Osteocyte (in vitro differentiated cells): ENCODE results near the gene SMKR1. TPM values are rescaled to one million over a fixed set of nuclear protein-coding genes. Genes with fewer than 3 reads are reported as not detected.

Source experiments
- DNase-seq: peaks from one replicate; pipeline ENCODE4 v3.0.0; 2021; ENCODE audit warnings: mixed read lengths; ENCODE audit not compliant: unreplicated experiment; ENCODE audit errors: extremely low spot score
- H3K27ac Mint-ChIP-seq: one replicate; pipeline ENCODE4 v1.8.0; 2021; ENCODE audit warnings: mild to moderate bottlenecking, mixed read lengths; ENCODE audit not compliant: unreplicated experiment
- H3K27me3 Mint-ChIP-seq: one replicate; pipeline ENCODE4 v1.8.0; 2021; ENCODE audit warnings: mixed read lengths; ENCODE audit not compliant: unreplicated experiment
- H3K36me3 Mint-ChIP-seq: one replicate; pipeline ENCODE4 v1.8.0; 2021; ENCODE audit warnings: mixed read lengths; ENCODE audit not compliant: unreplicated experiment
- H3K4me1 Mint-ChIP-seq: one replicate; pipeline ENCODE4 v1.8.0; 2021; ENCODE audit warnings: mixed read lengths; ENCODE audit not compliant: unreplicated experiment
- H3K4me3 Mint-ChIP-seq: one replicate; pipeline ENCODE4 v1.8.0; 2021; ENCODE audit warnings: mild to moderate bottlenecking, moderate library complexity, mixed read lengths; ENCODE audit not compliant: unreplicated experiment
- H3K9me3 Mint-ChIP-seq: one replicate; pipeline ENCODE4 v1.8.0; 2021; ENCODE audit warnings: mixed read lengths; ENCODE audit not compliant: unreplicated experiment
- long read RNA-seq: library from polyadenylated mRNA; unstranded; transcript quantifications from one replicate; pipeline ENCODE4 v2.0.0, GENCODE V29; 2021
- total RNA-seq: library from RNA; stranded (reverse); gene quantifications from 2 replicates; pipeline ENCODE4 v1.2.1, GENCODE V29; 2021
- TF ChIP-seq, protein P1 (sequence below): fragments of 200-600 bp; sonication (generic); IDR thresholded peaks from 2 replicates; pipeline ENCODE4 v1.5.0; 2021; ENCODE audit warnings: antibody characterized with exemption, mild to moderate bottlenecking, moderate library complexity

Gene SMKR1
- not detected in 2 replicates for total RNA-seq
- long read RNA-seq, result 0 reads

DNA sequence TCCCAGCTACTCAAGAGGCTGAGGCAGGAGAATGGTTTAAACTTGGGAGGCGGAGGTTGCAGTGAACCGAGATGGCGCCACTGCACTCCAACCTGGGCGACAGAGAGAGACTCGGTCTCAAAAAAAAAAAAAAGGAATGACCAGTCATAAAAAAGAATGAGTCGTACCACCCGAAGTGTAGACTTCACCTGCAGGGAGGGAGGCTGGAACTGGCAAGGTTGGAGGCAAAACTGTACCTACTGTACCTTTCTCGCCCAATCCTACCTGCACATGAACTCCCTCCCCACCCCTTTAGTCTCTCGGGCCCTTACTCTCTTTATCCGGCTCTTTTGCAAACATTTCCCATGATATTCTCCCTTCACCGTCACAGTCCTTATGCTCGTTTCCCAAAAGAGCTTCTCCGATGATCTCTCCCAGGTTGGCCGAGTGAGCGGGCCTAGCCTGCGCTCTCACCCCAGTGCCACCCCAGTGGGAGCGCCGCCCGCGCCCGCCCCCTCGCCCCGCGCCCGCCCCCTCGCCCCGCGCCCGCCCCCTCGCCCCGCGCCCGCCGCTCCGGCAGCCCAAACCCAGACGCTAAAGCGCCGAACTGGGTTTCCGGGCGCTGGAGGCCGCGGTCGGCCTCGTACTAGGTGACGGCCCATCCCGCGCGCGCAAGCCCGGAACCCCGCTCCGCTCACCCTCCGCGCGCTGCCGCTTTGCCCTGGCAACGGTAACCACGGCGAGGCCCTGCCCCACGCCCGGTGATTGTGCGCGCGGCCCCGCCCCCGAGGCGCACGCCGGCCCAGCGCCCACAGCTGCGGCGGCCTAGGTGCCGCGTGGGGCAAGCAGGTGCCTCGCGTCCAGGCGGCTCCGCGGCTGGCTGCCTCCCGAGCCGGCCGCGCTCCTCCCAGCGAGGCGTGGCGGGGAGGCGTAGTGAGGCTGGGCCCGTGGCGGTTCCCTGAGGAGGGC lies at the start of gene SMKR1:
Gene SMKR1, plus strand, starts transcription at position 772 of the 948 bp plus-strand sequence. CDS start 294 bp downstream, outside the sequence.
- peak; percentile 88 for DNase-seq
- H3K27me3 Mint-ChIP-seq, result peaks cover 14% of the 10 kb centered on the region
- H3K27ac Mint-ChIP-seq, result no peak within 1 kb of the TSS

DNA sequence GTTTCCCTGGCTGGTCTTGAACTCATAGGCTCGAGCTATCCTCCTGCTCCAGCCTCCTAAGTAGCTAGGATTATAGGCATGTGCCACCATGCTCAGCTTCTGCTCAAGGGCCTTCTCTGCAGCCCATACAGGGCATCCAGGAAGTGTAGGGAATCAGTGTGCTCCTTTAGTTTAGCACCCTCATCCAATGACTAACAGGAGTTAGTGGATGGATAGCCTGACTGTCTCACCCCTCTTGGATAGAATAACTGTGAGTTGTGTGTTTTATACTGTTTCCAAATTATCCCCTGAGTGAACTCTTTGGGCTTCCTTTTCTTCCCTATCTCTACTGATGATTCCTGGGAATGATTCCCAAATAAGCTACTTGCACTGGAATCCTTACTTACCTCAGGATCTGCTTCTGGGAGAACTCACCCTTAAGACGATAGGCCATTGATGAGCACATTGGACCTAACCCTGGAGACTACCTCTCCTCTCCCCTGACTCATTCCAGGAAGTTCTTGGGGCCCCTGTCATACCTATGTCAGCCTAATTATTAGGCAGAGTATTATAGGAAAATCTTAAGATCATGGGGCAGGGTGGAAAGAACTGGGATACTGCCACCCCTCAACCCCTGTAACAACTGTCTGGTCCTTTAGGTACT lies 49.6 kb upstream of the SMKR1 start:
- TF ChIP-seq, protein P1, sequence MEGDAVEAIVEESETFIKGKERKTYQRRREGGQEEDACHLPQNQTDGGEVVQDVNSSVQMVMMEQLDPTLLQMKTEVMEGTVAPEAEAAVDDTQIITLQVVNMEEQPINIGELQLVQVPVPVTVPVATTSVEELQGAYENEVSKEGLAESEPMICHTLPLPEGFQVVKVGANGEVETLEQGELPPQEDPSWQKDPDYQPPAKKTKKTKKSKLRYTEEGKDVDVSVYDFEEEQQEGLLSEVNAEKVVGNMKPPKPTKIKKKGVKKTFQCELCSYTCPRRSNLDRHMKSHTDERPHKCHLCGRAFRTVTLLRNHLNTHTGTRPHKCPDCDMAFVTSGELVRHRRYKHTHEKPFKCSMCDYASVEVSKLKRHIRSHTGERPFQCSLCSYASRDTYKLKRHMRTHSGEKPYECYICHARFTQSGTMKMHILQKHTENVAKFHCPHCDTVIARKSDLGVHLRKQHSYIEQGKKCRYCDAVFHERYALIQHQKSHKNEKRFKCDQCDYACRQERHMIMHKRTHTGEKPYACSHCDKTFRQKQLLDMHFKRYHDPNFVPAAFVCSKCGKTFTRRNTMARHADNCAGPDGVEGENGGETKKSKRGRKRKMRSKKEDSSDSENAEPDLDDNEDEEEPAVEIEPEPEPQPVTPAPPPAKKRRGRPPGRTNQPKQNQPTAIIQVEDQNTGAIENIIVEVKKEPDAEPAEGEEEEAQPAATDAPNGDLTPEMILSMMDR, result no peak
- Mint-ChIP-seq H3K27ac (no peak overlapping the region), H3K9me3 (peaks cover 13% of the 10 kb centered on the region), H3K27me3 (no peaks in the 10 kb centered on the region), H3K36me3 (peaks cover 8% of the 10 kb centered on the region), H3K4me1 (no peaks in the 10 kb centered on the region), H3K4me3 (no peak overlapping the region)
- no peak for DNase-seq

More for the DNA sequence above, at the start of gene SMKR1:
- Mint-ChIP-seq H3K4me1 (peaks cover 6% of the 10 kb centered on the region), H3K9me3 (no peaks in the 10 kb centered on the region), H3K36me3 (no peaks in the 10 kb centered on the region), H3K4me3 (peak within 1 kb of the TSS; percentile 70)
- TF ChIP-seq, protein P1, result no peak

DNA sequence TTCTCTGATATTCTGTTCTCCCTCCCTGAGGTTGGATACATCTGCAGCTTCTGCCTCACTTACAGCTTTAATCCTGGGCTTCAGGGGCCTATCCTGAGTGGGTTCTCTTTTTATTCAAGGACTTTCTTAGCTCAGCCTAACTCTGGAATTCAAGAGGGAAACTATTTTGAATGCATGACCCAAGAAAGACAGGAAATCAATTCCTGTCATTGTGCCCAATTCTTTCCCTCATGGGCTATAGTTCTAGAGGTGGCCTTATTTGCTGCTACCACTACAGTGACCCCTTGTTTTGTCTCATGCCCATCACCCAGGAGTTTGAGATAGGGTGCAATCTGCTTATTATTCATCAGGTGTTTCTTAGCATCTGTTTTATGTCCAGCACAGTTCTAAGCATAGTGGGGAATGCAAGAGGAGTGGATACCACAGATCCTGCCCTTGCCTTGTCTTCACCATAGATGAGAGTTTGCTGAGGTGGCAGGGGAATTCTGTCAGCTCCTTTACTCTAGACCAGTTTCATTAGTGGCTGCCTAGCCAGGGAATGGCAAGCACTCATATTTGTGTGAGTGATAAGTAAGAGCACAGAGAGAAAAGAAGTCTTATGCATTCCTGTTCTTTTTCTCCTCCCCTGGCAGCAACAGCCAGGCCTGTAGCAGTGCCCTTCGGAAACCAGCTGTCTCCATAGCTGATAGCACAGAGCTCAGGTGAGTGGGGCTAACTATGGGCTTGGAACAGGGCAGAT lies 48.7 kb upstream of the SMKR1 start:
- TF ChIP-seq, protein P1, result no peak
- H3K4me1 Mint-ChIP-seq, result no peaks in the 10 kb centered on the region
- H3K9me3 Mint-ChIP-seq, result peaks cover 11% of the 10 kb centered on the region
- H3K4me3 Mint-ChIP-seq, result no peak overlapping the region
- no peak for DNase-seq
- H3K36me3 Mint-ChIP-seq, result peaks cover 7% of the 10 kb centered on the region
- no peaks in the 10 kb centered on the region for H3K27me3 Mint-ChIP-seq
- H3K27ac Mint-ChIP-seq, result no peak overlapping the region

DNA sequence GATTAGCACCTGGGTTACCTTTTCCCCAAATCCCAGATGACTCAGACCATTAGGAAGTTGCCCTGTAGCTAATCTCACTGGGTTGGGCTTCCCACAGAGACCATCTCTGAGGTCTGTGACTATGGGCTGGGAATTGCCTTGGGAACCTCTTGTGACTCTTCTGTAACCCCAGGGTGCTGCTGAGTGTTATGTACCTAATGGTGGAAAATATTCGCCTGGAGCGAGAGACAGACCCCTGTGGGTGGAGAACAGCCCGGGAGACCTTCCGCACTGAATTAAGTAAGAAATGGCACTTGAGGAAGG lies 48.1 kb upstream of the SMKR1 start:
- Mint-ChIP-seq H3K27ac (no peak overlapping the region), H3K4me3 (no peak overlapping the region), H3K27me3 (no peaks in the 10 kb centered on the region), H3K9me3 (peaks cover 6% of the 10 kb centered on the region), H3K36me3 (peaks cover 2% of the 10 kb centered on the region), H3K4me1 (no peaks in the 10 kb centered on the region)
- TF ChIP-seq, protein P1, result no peak
- no peak for DNase-seq
